Adipocyte (in vitro differentiated cells): ENCODE measurements around the gene MAP2K1.
A peak's percentile ranks its signal among the peaks of the same experiment; 100 is the strongest.

ENCODE experiments used
- DNase-seq: peaks from one replicate; pipeline ENCODE4 v3.0.0-alpha.2; 2015; ENCODE audit warnings: low read depth
- H3K27me3 ChIP-seq: replicated peaks from 2 replicates; pipeline ENCODE4 v1.7.0; 2013; ENCODE audit warnings: mild to moderate bottlenecking, low read length, moderate library complexity; ENCODE audit not compliant: control insufficient read depth, insufficient read depth
- H3K36me3 ChIP-seq: 2 replicates; pipeline ENCODE4 v1.7.0; 2013; ENCODE audit warnings: low read length, mild to moderate bottlenecking, moderate library complexity; ENCODE audit not compliant: control insufficient read depth, insufficient read depth, severe bottlenecking
- H3K4me1 ChIP-seq: 2 replicates; pipeline ENCODE4 v1.7.0; 2013; ENCODE audit warnings: mild to moderate bottlenecking, low read length, moderate library complexity; ENCODE audit not compliant: control insufficient read depth, insufficient read depth
- H3K4me3 ChIP-seq: 2 replicates; pipeline ENCODE4 v1.7.0; 2013; ENCODE audit warnings: mild to moderate bottlenecking, low read length, moderate library complexity
- H3K9ac ChIP-seq: 2 replicates; pipeline ENCODE4 v1.7.0; 2013; ENCODE audit warnings: mild to moderate bottlenecking, low read length, moderate library complexity
- H3K9me3 ChIP-seq: 2 replicates; pipeline ENCODE4 v1.7.0; 2013; ENCODE audit warnings: mild to moderate bottlenecking, low read length, moderate library complexity; ENCODE audit not compliant: control insufficient read depth

Gene MAP2K1

GRCh38 chr15:66482539-66482938 is 95.8 kb downstream of the MAP2K1 start:
- DNase-seq, result no peak
- Histone ChIP-seq H3K4me3 (no peak overlapping the region), H3K9ac (no peak overlapping the region), H3K4me1 (peaks cover 7% of the 10 kb centered on the region), H3K36me3 (peaks cover 14% of the 10 kb centered on the region), H3K9me3 (no peaks in the 10 kb centered on the region), H3K27me3 (no peaks in the 10 kb centered on the region)

DNA sequence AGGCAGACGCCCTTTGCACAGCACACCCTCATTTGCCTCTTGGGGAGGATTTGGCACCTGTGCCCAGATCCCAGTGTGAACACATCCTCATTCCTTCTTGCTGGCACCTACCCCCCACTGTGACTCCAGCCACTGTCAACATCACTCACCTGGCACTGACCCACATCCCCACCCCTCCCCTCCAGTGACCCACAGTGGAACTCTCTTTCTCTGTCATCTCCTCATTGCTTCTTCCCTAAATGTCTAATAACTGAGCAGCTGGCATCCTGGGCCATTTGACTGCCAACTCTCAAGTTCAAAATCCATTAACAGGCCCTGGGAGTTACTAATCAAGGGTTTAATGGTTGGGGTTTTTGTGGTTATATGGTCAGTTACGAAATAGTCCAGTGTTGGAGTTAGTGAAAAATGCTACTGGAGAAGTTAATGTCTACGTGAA is 96.4 kb downstream of the MAP2K1 start:
- Histone ChIP-seq H3K9me3 (no peaks in the 10 kb centered on the region), H3K4me1 (peaks cover 7% of the 10 kb centered on the region), H3K27me3 (no peaks in the 10 kb centered on the region), H3K9ac (no peak overlapping the region), H3K4me3 (no peak overlapping the region), H3K36me3 (peaks cover 20% of the 10 kb centered on the region)
- DNase-seq, result no peak

- no peak overlapping the region for H3K9ac ChIP-seq
- H3K4me1 ChIP-seq, result peaks cover 7% of the 10 kb centered on the region
- DNase-seq, result no peak
- peaks cover 35% of the 10 kb centered on the region for H3K36me3 ChIP-seq
- H3K9me3 ChIP-seq, result no peaks in the 10 kb centered on the region
- H3K4me3 ChIP-seq, result no peak overlapping the region
- no peaks in the 10 kb centered on the region for H3K27me3 ChIP-seq
Measured at GRCh38 chr15:66484539-66485112, 97.9 kb downstream of the MAP2K1 start.

- Histone ChIP-seq H3K36me3 (peaks cover 52% of the 10 kb centered on the region), H3K9me3 (no peaks in the 10 kb centered on the region), H3K9ac (no peak overlapping the region), H3K4me1 (peaks cover 7% of the 10 kb centered on the region), H3K27me3 (no peaks in the 10 kb centered on the region), H3K4me3 (no peak overlapping the region)
- no peak for DNase-seq
Measured at GRCh38 chr15:66486887-66487286, 100.2 kb downstream of the MAP2K1 start.

- no peak for DNase-seq
- no peak overlapping the region for H3K4me3 ChIP-seq
- H3K27me3 ChIP-seq, result no peaks in the 10 kb centered on the region
- H3K4me1 ChIP-seq, result peaks cover 5% of the 10 kb centered on the region
- H3K36me3 ChIP-seq, result peaks cover 57% of the 10 kb centered on the region
- no peak overlapping the region for H3K9ac ChIP-seq
- H3K9me3 ChIP-seq, result no peaks in the 10 kb centered on the region
Measured at GRCh38 chr15:66488525-66488924, 101.8 kb downstream of the MAP2K1 start.

DNA sequence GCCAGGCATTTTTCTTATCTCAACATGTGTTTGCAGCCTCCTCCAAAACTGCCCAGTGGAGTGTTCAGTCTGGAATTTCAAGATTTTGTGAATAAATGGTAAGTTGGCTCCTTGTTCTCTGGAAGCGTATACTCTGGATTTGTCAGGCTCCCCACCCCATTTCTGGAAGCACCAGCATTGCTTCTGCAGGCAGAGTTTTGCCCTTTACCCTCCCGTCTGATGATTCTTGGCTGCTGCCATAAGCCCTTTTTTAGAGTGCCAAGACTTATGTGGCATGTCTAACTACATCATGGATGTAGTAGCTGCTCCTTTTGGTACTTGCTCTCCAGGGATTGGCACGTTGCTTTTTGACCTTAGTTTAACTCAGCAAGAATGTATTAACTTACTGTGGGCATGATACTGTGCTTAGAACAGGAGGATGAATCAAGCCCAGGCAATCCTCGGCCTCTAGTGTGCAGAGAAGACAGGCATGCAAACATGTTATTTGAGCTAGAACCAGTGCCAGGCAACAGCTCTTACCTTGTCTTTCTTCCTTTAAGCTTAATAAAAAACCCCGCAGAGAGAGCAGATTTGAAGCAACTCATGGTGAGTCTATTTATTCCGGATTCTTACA is 102.6 kb downstream of the MAP2K1 start:
- no peak overlapping the region for H3K4me3 ChIP-seq
- DNase-seq, result no peak
- no peak overlapping the region for H3K9ac ChIP-seq
- no peaks in the 10 kb centered on the region for H3K27me3 ChIP-seq
- H3K36me3 ChIP-seq, result peaks cover 57% of the 10 kb centered on the region
- no peaks in the 10 kb centered on the region for H3K9me3 ChIP-seq
- peaks cover 12% of the 10 kb centered on the region for H3K4me1 ChIP-seq

GRCh38 chr15:66491846-66492245 is 105.1 kb downstream of the MAP2K1 start:
- Histone ChIP-seq H3K36me3 (peaks cover 57% of the 10 kb centered on the region), H3K27me3 (no peaks in the 10 kb centered on the region), H3K4me1 (peaks cover 24% of the 10 kb centered on the region), H3K9ac (no peak overlapping the region), H3K9me3 (no peaks in the 10 kb centered on the region), H3K4me3 (no peak overlapping the region)
- DNase-seq, result no peak

DNA sequence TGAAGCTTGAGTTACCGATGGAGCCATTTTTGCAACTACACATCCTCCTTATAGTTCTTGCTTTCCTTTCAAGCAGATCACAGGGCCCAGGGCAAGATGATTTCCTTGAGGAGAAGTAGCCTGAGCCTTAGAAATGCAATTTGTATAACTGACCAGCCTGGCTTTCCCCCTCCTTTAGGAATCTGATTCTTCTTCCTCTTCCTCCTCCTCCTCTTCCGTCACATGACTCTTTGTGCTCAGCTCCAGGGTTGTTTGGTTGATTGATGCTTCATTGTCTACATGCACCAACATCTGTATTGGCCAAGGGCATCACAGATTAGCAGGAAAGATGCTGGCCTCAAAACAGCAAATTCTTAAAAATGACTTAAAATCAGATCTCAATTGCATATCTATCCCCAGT is 107.5 kb downstream of the MAP2K1 start:
- Histone ChIP-seq H3K9ac (no peak overlapping the region), H3K27me3 (no peaks in the 10 kb centered on the region), H3K4me1 (peaks cover 38% of the 10 kb centered on the region), H3K4me3 (no peak overlapping the region), H3K36me3 (peaks cover 52% of the 10 kb centered on the region), H3K9me3 (no peaks in the 10 kb centered on the region)
- no peak for DNase-seq

DNA sequence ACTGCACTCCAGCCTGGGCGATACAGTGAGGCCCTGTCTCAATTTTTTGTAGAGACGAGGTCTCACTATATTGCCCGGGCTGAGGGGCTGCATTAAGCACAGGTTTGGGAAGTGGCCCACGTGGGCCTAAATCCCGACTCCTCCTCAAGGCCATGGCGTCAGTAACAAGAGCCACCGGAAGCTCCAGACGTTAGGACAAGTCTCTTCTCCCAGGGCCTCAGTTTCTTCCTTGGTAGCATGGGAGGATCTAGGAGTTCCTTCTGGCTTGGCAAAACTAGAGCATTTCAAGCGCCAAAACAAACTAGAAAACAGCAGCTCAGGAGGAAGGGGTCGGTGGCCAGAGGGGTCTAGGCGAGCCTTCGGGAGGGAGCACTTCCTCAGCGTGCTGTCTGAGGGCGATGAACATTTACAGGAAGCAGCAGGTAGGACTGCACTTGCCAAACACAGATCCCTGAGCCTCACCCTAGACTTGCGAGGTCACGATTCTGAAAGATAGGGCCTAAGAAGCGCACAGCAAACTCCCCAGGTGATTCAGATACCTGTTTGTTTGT is 110.3 kb downstream of the MAP2K1 start:
- no peak for DNase-seq
- H3K4me3 ChIP-seq, result peak overlapping the region; percentile 90
- no peaks in the 10 kb centered on the region for H3K9me3 ChIP-seq
- H3K27me3 ChIP-seq, result no peaks in the 10 kb centered on the region
- H3K4me1 ChIP-seq, result peaks cover 44% of the 10 kb centered on the region
- peak overlapping the region; percentile 93 for H3K9ac ChIP-seq
- peaks cover 52% of the 10 kb centered on the region for H3K36me3 ChIP-seq

GRCh38 chr15:66497502-66498455 is 111.1 kb downstream of the MAP2K1 start, which contains the start of gene SNAPC5:
TSS of gene SNAPC5 (minus strand) at chr15:66497762. CDS start at chr15:66497731, 31 bp downstream.
- H3K36me3 ChIP-seq, result peaks cover 55% of the 10 kb centered on the region
- no peaks in the 10 kb centered on the region for H3K27me3 ChIP-seq
- H3K4me3 ChIP-seq, result peak within 1 kb of the TSS; percentile 90
- H3K9ac ChIP-seq, result peak within 1 kb of the TSS; percentile 93
- DNase-seq, result peak; percentile 98
- H3K9me3 ChIP-seq, result no peaks in the 10 kb centered on the region
- H3K4me1 ChIP-seq, result peaks cover 52% of the 10 kb centered on the region
